ENCODE results near the gene ESR2. TPM values are rescaled to one million over a fixed set of nuclear protein-coding genes. Genes with fewer than 3 reads are reported as not detected.
"Not testable (repeated sequence)": the region's sequence is repeated elsewhere in the genome, so short reads cannot be mapped to it uniquely, and the experiment has no call there.

ESR2 gene
- total RNA-seq, 1 donor from 2014 or later: 2.2 TPM

DNA sequence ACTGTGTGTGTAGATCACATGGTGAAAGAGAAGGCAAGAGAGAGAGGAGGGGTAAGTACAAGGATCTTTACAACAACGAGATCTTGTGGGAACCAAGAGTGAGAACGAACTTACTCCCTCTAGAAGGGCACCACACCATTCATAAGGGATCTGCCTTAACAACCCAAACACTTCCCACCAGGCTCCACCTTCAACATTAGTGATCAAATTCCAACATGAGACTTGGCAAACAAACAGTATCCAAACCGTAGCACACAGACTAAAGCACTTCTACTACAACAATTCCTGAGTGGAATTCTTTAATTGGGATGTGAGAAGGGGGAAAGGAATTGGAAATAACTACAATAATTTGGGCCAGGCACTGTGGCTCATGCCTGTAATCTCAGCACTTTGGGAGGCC lies 35.0 kb upstream of the ESR2 start:
- no peak for DNase-seq (ENCODE audit: extremely low spot score in 2 of 2)
- TF ChIP-seq, protein P1, sequence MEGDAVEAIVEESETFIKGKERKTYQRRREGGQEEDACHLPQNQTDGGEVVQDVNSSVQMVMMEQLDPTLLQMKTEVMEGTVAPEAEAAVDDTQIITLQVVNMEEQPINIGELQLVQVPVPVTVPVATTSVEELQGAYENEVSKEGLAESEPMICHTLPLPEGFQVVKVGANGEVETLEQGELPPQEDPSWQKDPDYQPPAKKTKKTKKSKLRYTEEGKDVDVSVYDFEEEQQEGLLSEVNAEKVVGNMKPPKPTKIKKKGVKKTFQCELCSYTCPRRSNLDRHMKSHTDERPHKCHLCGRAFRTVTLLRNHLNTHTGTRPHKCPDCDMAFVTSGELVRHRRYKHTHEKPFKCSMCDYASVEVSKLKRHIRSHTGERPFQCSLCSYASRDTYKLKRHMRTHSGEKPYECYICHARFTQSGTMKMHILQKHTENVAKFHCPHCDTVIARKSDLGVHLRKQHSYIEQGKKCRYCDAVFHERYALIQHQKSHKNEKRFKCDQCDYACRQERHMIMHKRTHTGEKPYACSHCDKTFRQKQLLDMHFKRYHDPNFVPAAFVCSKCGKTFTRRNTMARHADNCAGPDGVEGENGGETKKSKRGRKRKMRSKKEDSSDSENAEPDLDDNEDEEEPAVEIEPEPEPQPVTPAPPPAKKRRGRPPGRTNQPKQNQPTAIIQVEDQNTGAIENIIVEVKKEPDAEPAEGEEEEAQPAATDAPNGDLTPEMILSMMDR (IDR thresholded peaks at IDR 0.05): no peak
- TF ChIP-seq POLR2A (IDR thresholded peaks at IDR 0.05) (no peak), POLR2AphosphoS5 (IDR thresholded peaks at IDR 0.05; ENCODE audit: insufficient read depth in 1 of 2, low read depth in 1 of 2) (no peak)
- intact Hi-C loops (cut with DNase I): no loop called here
- Histone ChIP-seq H3K9me3 (no peaks in the 10 kb centered on the region), H3K36me3 (no peaks in the 10 kb centered on the region), H3K27ac (no peak overlapping the region), H3K4me3 (no peak overlapping the region), H3K4me1 (no peaks in the 10 kb centered on the region), H3K27me3 (no peaks in the 10 kb centered on the region)

DNA sequence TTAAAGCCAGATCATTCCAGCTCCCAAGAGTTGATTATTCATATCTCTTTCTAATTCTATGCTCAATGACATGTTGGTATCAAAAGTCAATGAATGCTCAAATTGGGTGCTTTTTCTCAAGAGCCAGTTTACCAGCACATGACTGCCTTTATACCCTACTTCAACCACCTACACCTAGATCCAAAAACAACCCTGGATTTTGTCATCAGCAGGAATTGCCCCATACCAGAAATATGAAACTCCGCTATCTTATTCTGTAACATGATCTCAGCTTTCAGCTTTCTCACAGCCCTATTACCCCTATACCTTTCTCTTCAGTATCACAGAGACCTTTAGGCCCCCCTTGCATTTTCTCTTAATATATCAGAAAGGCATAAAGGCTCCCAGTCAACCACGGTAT lies 32.3 kb upstream of the ESR2 start:
- DNase-seq (ENCODE audit: extremely low spot score in 2 of 2): no peak
- no peak overlapping the region for H3K27ac ChIP-seq
- H3K4me1 ChIP-seq: no peaks in the 10 kb centered on the region
- TF ChIP-seq POLR2A (IDR thresholded peaks at IDR 0.05): no peak
- TF ChIP-seq POLR2AphosphoS5 (IDR thresholded peaks at IDR 0.05; ENCODE audit: insufficient read depth in 1 of 2, low read depth in 1 of 2): no peak
- TF ChIP-seq, protein P1 (IDR thresholded peaks at IDR 0.05): no peak
- intact Hi-C loops (cut with DNase I): no loop called here
- H3K36me3 ChIP-seq: no peaks in the 10 kb centered on the region
- no peak overlapping the region for H3K4me3 ChIP-seq
- no peaks in the 10 kb centered on the region for H3K27me3 ChIP-seq
- H3K9me3 ChIP-seq: no peaks in the 10 kb centered on the region

DNA sequence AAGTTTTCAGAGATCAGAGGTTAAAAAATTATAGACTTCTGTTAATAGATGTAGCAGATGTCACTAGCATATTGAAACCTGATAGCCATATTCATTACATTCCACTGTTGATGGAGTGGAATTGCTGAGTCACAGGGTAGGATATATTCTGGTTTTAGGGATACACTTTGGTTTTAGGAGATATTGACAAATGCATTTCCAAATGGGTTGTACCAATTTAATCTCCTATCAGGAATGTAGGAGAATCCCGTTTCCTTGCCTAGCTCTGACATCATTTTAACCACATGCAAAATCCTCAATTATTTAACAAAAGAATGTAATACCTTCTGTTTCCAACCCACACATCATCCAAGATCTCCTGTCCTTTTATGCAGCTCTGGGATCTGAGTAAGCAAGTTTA lies 30.7 kb upstream of the ESR2 start:
- Histone ChIP-seq H3K27me3 (no peaks in the 10 kb centered on the region), H3K36me3 (no peaks in the 10 kb centered on the region), H3K4me3 (no peak overlapping the region), H3K9me3 (no peaks in the 10 kb centered on the region), H3K4me1 (no peaks in the 10 kb centered on the region), H3K27ac (no peak overlapping the region)
- TF ChIP-seq POLR2AphosphoS5 (IDR thresholded peaks at IDR 0.05; ENCODE audit: insufficient read depth in 1 of 2, low read depth in 1 of 2) (no peak), POLR2A (IDR thresholded peaks at IDR 0.05) (no peak)
- TF ChIP-seq, protein P1 (IDR thresholded peaks at IDR 0.05): no peak
- intact Hi-C loops (cut with DNase I): no loop called here
- DNase-seq (ENCODE audit: extremely low spot score in 2 of 2): no peak

DNA sequence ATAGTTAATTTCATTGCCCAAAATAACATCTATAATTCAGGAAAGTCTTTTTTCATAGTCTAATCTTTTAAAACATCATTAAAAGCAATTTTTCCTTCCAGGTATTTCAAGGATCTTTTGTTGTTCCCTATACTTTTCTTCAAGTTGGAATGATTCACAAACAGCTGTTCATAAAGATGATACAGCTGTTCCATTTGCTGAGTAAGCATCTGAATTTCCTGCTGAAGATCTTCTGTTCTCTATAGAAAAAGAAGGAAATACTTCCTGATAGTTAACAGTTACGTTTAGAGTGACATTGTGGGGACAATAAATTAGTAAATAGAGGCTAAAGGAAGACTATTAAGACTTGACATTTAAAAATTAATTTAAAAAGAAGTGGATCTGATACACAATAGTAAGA lies 30.3 kb upstream of the ESR2 start:
- Histone ChIP-seq H3K36me3 (no peaks in the 10 kb centered on the region), H3K27me3 (no peaks in the 10 kb centered on the region), H3K4me1 (no peaks in the 10 kb centered on the region), H3K4me3 (no peak overlapping the region), H3K27ac (no peak overlapping the region), H3K9me3 (no peaks in the 10 kb centered on the region)
- DNase-seq (ENCODE audit: extremely low spot score in 2 of 2): no peak
- TF ChIP-seq POLR2A (IDR thresholded peaks at IDR 0.05) (no peak), POLR2AphosphoS5 (IDR thresholded peaks at IDR 0.05; ENCODE audit: insufficient read depth in 1 of 2, low read depth in 1 of 2) (no peak)
- TF ChIP-seq, protein P1 (IDR thresholded peaks at IDR 0.05): no peak
- intact Hi-C loops (cut with DNase I): no loop called here

DNA sequence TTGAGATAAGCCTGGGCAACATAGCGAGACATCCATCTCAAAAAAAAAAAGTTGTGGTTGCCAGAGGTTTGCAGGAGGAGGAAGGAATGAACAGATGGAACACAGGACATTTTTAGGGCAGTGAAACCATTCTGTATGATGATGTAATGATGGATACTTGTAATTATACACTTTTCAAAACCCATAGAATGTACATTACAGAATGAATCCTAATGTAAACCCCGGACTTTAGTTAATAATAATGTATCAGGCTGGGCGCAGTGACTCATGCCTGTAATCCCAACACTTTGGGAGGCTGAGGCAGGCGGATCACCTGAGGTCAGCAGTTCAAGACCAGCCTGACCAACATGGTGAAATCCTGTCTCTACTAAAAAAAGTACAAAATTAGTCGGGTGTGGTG lies 26.2 kb upstream of the ESR2 start:
- DNase-seq (ENCODE audit: extremely low spot score in 2 of 2); H3K36me3 ChIP-seq; H3K4me1 ChIP-seq; H3K9me3 ChIP-seq; intact Hi-C loops (cut with DNase I); H3K27ac ChIP-seq; H3K27me3 ChIP-seq; H3K4me3 ChIP-seq: not testable (repeated sequence)

DNA sequence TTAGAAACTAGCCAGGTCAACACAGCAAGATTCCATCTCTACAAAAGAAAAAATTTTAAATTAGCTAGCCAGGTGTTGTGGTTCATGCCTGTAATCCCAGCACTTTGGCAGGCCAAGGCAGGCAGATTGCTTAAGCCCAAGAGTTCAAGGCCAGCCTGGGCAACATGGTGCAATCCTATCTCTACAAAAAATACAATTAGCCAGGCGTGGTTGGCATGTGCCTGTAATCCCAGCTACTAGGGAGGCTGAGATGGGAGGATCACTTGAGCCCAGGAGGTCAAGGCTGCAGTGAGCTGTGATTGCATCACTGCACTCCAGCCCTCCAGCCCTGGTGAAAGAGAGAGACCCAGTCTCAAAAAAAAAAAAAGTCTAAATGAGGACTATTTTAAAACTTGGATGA lies 24.5 kb upstream of the ESR2 start:
- H3K27me3 ChIP-seq; intact Hi-C loops (cut with DNase I); H3K36me3 ChIP-seq; DNase-seq (ENCODE audit: extremely low spot score in 2 of 2); H3K27ac ChIP-seq; H3K4me3 ChIP-seq; H3K4me1 ChIP-seq; H3K9me3 ChIP-seq: not testable (repeated sequence)
